Muscle layer of colon (tissue), 2 donors: ENCODE data around the gene KRT3.

Experiments
- H3K27ac ChIP-seq: one replicate; pipeline ENCODE4 v1.7.0; 2013; ENCODE audit warnings: low read depth, mild to moderate bottlenecking, low read length, moderate library complexity
- H3K27me3 ChIP-seq, 2 donors: one replicate each; pipeline ENCODE4 v1.7.0; 2013; ENCODE audit warnings: low read length in 2 of 2, mild to moderate bottlenecking in 2 of 2; ENCODE audit not compliant: insufficient read depth in 2 of 2, control insufficient read depth in 1 of 2
- H3K36me3 ChIP-seq: one replicate; pipeline ENCODE4 v1.7.0; 2013; ENCODE audit warnings: mild to moderate bottlenecking, low read length; ENCODE audit not compliant: insufficient read depth
- H3K4me1 ChIP-seq: one replicate; pipeline ENCODE4 v1.7.0; 2013; ENCODE audit warnings: mild to moderate bottlenecking, low read length; ENCODE audit not compliant: insufficient read depth
- H3K4me3 ChIP-seq, 2 donors: one replicate each; pipeline ENCODE4 v1.7.0; 2013; ENCODE audit warnings: low read length in 2 of 2, low read depth in 1 of 2, mild to moderate bottlenecking in 1 of 2, moderate library complexity in 1 of 2
- H3K9ac ChIP-seq: one replicate; pipeline ENCODE4 v1.7.0; 2013; ENCODE audit warnings: low read length
- H3K9me3 ChIP-seq: one replicate; pipeline ENCODE4 v1.7.0; 2013; ENCODE audit warnings: mild to moderate bottlenecking, low read length
- donor health status: abdominal sarcoma.
- donor health status: Adenocarcinoma of cecum.

KRT3 gene

GRCh38 chr12:52833922-52834726, 38.2 kb upstream of the KRT3 start, which contains the start of gene KRT79:
Gene KRT79 (minus strand): TSS chr12:52834311. CDS start chr12:52834260, 51 bp downstream.
- no peaks in the 10 kb centered on the region for H3K27me3 ChIP-seq
- no peaks in the 10 kb centered on the region for H3K9me3 ChIP-seq
- H3K36me3 ChIP-seq = no peaks in the 10 kb centered on the region
- no peaks in the 10 kb centered on the region for H3K4me1 ChIP-seq
- no peak within 1 kb of the TSS for H3K4me3 ChIP-seq
- no peak within 1 kb of the TSS for H3K27ac ChIP-seq
- H3K9ac ChIP-seq = no peak within 1 kb of the TSS

- H3K4me3 ChIP-seq = no peak overlapping the region
- H3K4me1 ChIP-seq = no peaks in the 10 kb centered on the region
- H3K27me3 ChIP-seq = no peaks in the 10 kb centered on the region
Measured at GRCh38 chr12:52832985-52833905, 37.3 kb upstream of the KRT3 start.

GRCh38 chr12:52832451-52832850, 36.5 kb upstream of the KRT3 start:
- H3K27me3 ChIP-seq = no peaks in the 10 kb centered on the region
- H3K9ac ChIP-seq = no peak overlapping the region
- H3K36me3 ChIP-seq = no peaks in the 10 kb centered on the region
- H3K4me3 ChIP-seq = no peak overlapping the region
- no peak overlapping the region for H3K27ac ChIP-seq
- H3K9me3 ChIP-seq = no peaks in the 10 kb centered on the region
- H3K4me1 ChIP-seq = no peaks in the 10 kb centered on the region

More at GRCh38 chr12:52832985-52833905, 37.3 kb upstream of the KRT3 start:
- H3K36me3 ChIP-seq = no peaks in the 10 kb centered on the region
- H3K9me3 ChIP-seq = no peaks in the 10 kb centered on the region
- H3K27ac ChIP-seq = no peak overlapping the region
- H3K9ac ChIP-seq = no peak overlapping the region

- Histone ChIP-seq H3K36me3 (no peaks in the 10 kb centered on the region), H3K4me3 (no peak overlapping the region), H3K27me3 (no peaks in the 10 kb centered on the region), H3K27ac (no peak overlapping the region), H3K4me1 (no peaks in the 10 kb centered on the region), H3K9ac (no peak overlapping the region), H3K9me3 (no peaks in the 10 kb centered on the region)
Measured at GRCh38 chr12:52831251-52831650, 35.3 kb upstream of the KRT3 start.

- no peak overlapping the region for H3K4me3 ChIP-seq
- no peak overlapping the region for H3K27ac ChIP-seq
- H3K36me3 ChIP-seq = no peaks in the 10 kb centered on the region
- no peaks in the 10 kb centered on the region for H3K27me3 ChIP-seq
- no peaks in the 10 kb centered on the region for H3K4me1 ChIP-seq
- H3K9me3 ChIP-seq = no peaks in the 10 kb centered on the region
- no peak overlapping the region for H3K9ac ChIP-seq
Measured at GRCh38 chr12:52829986-52830770, 34.3 kb upstream of the KRT3 start.

DNA sequence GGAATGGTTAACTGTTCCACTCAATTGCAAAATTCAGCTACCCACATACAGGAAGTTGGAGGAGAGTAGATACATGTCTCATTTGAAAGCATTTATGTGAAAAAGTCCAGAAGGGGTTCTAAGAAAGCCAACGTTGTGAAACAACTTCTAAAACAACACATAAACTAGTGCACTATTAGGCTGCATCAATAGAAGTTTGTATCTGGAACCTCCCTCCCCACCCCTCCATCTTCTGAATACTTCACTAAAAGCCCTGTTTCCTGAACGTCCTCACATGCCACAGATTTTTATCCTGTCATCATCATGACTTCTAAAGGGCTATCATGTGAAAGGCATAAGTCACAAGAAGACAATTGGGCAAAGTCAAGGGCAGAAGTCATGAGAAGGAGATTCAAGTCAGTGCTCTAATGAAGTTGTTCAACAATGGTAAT, 32.7 kb upstream of the KRT3 start:
- H3K9ac ChIP-seq = no peak overlapping the region
- no peaks in the 10 kb centered on the region for H3K27me3 ChIP-seq
- H3K4me3 ChIP-seq = no peak overlapping the region
- H3K9me3 ChIP-seq = no peaks in the 10 kb centered on the region
- no peaks in the 10 kb centered on the region for H3K36me3 ChIP-seq
- H3K27ac ChIP-seq = no peak overlapping the region
- H3K4me1 ChIP-seq = no peaks in the 10 kb centered on the region

DNA sequence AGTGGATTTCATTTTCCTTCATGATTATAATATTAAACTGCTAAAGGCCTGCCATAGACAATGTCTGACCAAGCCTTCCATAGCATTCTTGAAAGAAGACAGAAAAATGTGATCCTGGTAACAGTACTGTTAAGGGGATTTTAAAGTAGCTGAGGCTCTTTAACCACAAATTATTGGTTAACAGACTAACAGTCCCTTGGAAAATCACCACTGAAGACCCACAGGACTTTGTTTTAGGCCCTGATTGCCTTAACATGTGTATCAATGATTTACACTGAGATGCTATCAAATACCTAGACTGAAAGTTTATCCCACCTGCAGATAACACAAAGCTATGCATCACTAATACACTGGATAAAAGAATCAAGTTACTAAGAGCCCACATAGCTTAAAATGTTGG, 32.2 kb upstream of the KRT3 start:
- Histone ChIP-seq H3K27ac (no peak overlapping the region), H3K4me3 (no peak overlapping the region), H3K9ac (no peak overlapping the region), H3K27me3 (no peaks in the 10 kb centered on the region), H3K4me1 (no peaks in the 10 kb centered on the region), H3K9me3 (no peaks in the 10 kb centered on the region), H3K36me3 (no peaks in the 10 kb centered on the region)

- H3K9me3 ChIP-seq = no peaks in the 10 kb centered on the region
- no peak overlapping the region for H3K27ac ChIP-seq
- H3K9ac ChIP-seq = no peak overlapping the region
- H3K36me3 ChIP-seq = no peaks in the 10 kb centered on the region
- no peaks in the 10 kb centered on the region for H3K4me1 ChIP-seq
- H3K27me3 ChIP-seq = no peaks in the 10 kb centered on the region
- H3K4me3 ChIP-seq = no peak overlapping the region
Measured at GRCh38 chr12:52827499-52828090, 31.7 kb upstream of the KRT3 start.

GRCh38 chr12:52826611-52827498, 30.9 kb upstream of the KRT3 start:
- H3K9me3 ChIP-seq = no peaks in the 10 kb centered on the region
- H3K27me3 ChIP-seq = no peaks in the 10 kb centered on the region
- H3K4me3 ChIP-seq = no peak overlapping the region
- no peaks in the 10 kb centered on the region for H3K4me1 ChIP-seq
- no peaks in the 10 kb centered on the region for H3K36me3 ChIP-seq
- H3K27ac ChIP-seq = no peak overlapping the region
- H3K9ac ChIP-seq = no peak overlapping the region

DNA sequence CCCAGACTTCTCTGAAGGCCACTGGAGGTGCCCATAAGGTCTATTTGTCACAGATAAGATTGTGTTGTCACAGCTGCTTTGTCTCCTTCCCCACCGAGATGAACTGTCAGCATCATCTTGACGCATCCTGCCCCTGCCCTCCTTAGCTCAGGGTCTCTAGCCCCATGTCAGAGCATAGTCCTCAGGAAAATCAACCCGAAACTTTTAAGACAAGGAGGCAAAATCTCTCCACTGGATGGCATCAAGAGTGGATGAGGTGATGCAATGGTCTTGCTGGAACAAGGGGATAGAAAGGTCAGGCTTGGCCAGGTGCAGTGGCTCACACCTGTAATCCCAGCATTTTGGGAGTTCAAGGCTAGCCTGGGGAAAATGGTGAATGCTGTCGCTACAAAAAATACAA, 30.0 kb upstream of the KRT3 start:
- Histone ChIP-seq H3K4me3 (no peak overlapping the region), H3K9ac (no peak overlapping the region), H3K36me3 (no peaks in the 10 kb centered on the region), H3K9me3 (no peaks in the 10 kb centered on the region), H3K4me1 (no peaks in the 10 kb centered on the region), H3K27me3 (no peaks in the 10 kb centered on the region), H3K27ac (no peak overlapping the region)
